ENCODE data around the gene MEX3B.

Gene MEX3B

GRCh38 chr15:82046666-82047452, 1.0 kb upstream of the MEX3B start (continued):
- TF ChIP-seq PRDM10 (tag by site-specific recombination; IDR thresholded peaks at IDR 0.05) = peak; percentile 80
- no peak for TF ChIP-seq ZNF664 (tag by site-specific recombination; IDR thresholded peaks at IDR 0.05)
- no peak for TF ChIP-seq REPIN1 (tag by site-specific recombination; IDR thresholded peaks at IDR 0.05; ENCODE audit: low read depth)
- TF ChIP-seq ZNF155 (tag by site-specific recombination; IDR thresholded peaks at IDR 0.05) = no peak
- no peak for TF ChIP-seq PRDM1 (tag by site-specific recombination; IDR thresholded peaks at IDR 0.05)
- TF ChIP-seq ZFHX2 (tag by site-specific recombination; conservative IDR thresholded peaks at IDR 0.05) = peak; percentile 66
- no peak for TF ChIP-seq ZNF529 (tag by site-specific recombination; IDR thresholded peaks at IDR 0.05; ENCODE audit: insufficient replicate concordance)
- TF ChIP-seq SP2 (tag by site-specific recombination; IDR thresholded peaks at IDR 0.05) = peak; percentile 70
- TF ChIP-seq ZNF214 (tag by site-specific recombination; IDR thresholded peaks at IDR 0.05; ENCODE audit: borderline replicate concordance) = no peak
- no peak for TF ChIP-seq REST (tag by site-specific recombination; IDR thresholded peaks at IDR 0.05)
- no peak for TF ChIP-seq ZNF248 (tag by site-specific recombination; IDR thresholded peaks at IDR 0.05)
- TF ChIP-seq OVOL3 (tag by site-specific recombination; IDR thresholded peaks at IDR 0.05) = no peak
- no peak for TF ChIP-seq BCL6B (tag by site-specific recombination; IDR thresholded peaks at IDR 0.05)
- TF ChIP-seq ZSCAN18 (tag by site-specific recombination; IDR thresholded peaks at IDR 0.05) = no peak
- peak; percentile 36; the same call in 1 of the 2 replicates for TF ChIP-seq KLF10 (tag by site-specific recombination; IDR thresholded peaks at IDR 0.05)
- no peak for TF ChIP-seq ELK4 (IDR thresholded peaks at IDR 0.05; ENCODE audit: borderline replicate concordance, low read depth, low read length)
- TF ChIP-seq ZNF660 (tag by site-specific recombination; IDR thresholded peaks at IDR 0.05) = peak; percentile 73
- TF ChIP-seq GLIS2 (tag by site-specific recombination; IDR thresholded peaks at IDR 0.05) = peak; percentile 83
- no peak for TF ChIP-seq ZNF391 (tag by site-specific recombination; IDR thresholded peaks at IDR 0.05; ENCODE audit: borderline replicate concordance, low read depth)
- TF ChIP-seq ZNF433 (tag by site-specific recombination; IDR thresholded peaks at IDR 0.05; ENCODE audit: low read depth) = no peak
- no peak for TF ChIP-seq ZNF140 (tag by site-specific recombination; IDR thresholded peaks at IDR 0.05)
- peak; percentile 53; the same call in 1 of the 2 replicates for TF ChIP-seq EGR2 (tag by site-specific recombination; IDR thresholded peaks at IDR 0.05; ENCODE audit: low read depth)
- TF ChIP-seq ZBTB17 (tag by site-specific recombination; IDR thresholded peaks at IDR 0.05) = no peak
- peak; percentile 51 for TF ChIP-seq ZNF366 (tag by site-specific recombination; conservative IDR thresholded peaks at IDR 0.05)
- no peak for TF ChIP-seq TCF7L2 (IDR thresholded peaks at IDR 0.05; ENCODE audit: borderline replicate concordance, low read depth, low read length)
- TF ChIP-seq ZNF555 (tag by site-specific recombination; conservative IDR thresholded peaks at IDR 0.05) = no peak
- TF ChIP-seq ZNF354C (tag by site-specific recombination; IDR thresholded peaks at IDR 0.05; ENCODE audit: borderline replicate concordance, low read depth) = no peak
- TF ChIP-seq HOXA7 (CRISPR knock-in tag; IDR thresholded peaks at IDR 0.05; ENCODE audit: borderline replicate concordance) = no peak
- no peak for TF ChIP-seq SETDB1 (IDR thresholded peaks at IDR 0.05; ENCODE audit: insufficient read length, low read length)

Data from HEK293 (cell line).